PC-3 (cell line): ENCODE results near the gene SNTG2.

ENCODE experiments used
- EZH2 ChIP-seq: fragments of 300-600 bp; sonication (generic); IDR thresholded peaks from one replicate; pipeline ENCODE4 v1.6.1; 2017; ENCODE audit warnings: antibody characterized with exemption, mild to moderate bottlenecking, low read length; ENCODE audit not compliant: unreplicated experiment
- EZH2phosphoT487 ChIP-seq: fragments of 300-600 bp; sonication (generic); IDR thresholded peaks from 2 replicates; pipeline ENCODE4 v1.6.1; 2018; ENCODE audit warnings: mild to moderate bottlenecking, antibody characterized with exemption, low read length, borderline replicate concordance
- TF ChIP-seq, protein P1 (sequence below): fragments of 300-600 bp; sonication (generic); conservative IDR thresholded peaks from 2 replicates; pipeline ENCODE4 v1.5.1; 2017; ENCODE audit warnings: antibody characterized with exemption, low read depth, mild to moderate bottlenecking, low read length

DNA sequence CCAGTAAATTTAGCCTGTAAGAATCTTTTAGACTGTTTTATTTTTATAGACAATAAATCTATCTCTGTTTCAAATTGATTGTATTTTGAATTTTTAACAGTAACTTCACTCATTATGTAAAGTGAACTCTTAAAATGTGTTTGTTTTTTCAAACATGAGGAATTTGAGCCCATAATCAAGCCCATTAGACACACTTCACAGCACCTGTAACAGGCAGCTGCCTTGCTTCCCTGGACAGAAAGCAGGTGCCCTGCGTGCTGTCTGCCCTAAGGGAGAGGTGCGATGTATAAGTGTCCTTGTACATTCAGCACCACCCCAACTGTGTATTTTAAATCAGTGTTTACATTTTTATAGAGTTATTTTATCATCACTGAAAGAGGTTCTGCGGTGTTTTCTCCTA, 276.1 kb downstream of the SNTG2 start:
- TF ChIP-seq EZH2phosphoT487 (no peak), EZH2 (no peak)
- TF ChIP-seq, protein P1, sequence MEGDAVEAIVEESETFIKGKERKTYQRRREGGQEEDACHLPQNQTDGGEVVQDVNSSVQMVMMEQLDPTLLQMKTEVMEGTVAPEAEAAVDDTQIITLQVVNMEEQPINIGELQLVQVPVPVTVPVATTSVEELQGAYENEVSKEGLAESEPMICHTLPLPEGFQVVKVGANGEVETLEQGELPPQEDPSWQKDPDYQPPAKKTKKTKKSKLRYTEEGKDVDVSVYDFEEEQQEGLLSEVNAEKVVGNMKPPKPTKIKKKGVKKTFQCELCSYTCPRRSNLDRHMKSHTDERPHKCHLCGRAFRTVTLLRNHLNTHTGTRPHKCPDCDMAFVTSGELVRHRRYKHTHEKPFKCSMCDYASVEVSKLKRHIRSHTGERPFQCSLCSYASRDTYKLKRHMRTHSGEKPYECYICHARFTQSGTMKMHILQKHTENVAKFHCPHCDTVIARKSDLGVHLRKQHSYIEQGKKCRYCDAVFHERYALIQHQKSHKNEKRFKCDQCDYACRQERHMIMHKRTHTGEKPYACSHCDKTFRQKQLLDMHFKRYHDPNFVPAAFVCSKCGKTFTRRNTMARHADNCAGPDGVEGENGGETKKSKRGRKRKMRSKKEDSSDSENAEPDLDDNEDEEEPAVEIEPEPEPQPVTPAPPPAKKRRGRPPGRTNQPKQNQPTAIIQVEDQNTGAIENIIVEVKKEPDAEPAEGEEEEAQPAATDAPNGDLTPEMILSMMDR, result no peak
